HepG2 (cell line): ENCODE measurements around the gene SLC12A2. TPM values are rescaled to one million over a fixed set of nuclear protein-coding genes. Genes with fewer than 3 reads are reported as not detected.

Experiments
- BORCS8-MEF2B ChIP-seq: sonication (generic); formaldehyde crosslinking; IDR thresholded peaks from 2 replicates; pipeline ENCODE4 v1.8.0; 2022; ENCODE audit warnings: mild to moderate bottlenecking, missing genetic modification reagents
- CAMTA2 ChIP-seq: sonication (generic); formaldehyde crosslinking; IDR thresholded peaks from 2 replicates; pipeline ENCODE4 v1.4.0; 2020; ENCODE audit warnings: mild to moderate bottlenecking, missing genetic modification reagents, borderline replicate concordance
- JDP2 ChIP-seq: sonication (generic); formaldehyde crosslinking; IDR thresholded peaks from 2 replicates; pipeline ENCODE4 v1.8.1; 2022; ENCODE audit warnings: missing genetic modification reagents, borderline replicate concordance
- KDM2A ChIP-seq: sonication (generic); formaldehyde crosslinking; IDR thresholded peaks from 2 replicates; pipeline ENCODE4 v1.4.0; 2020; ENCODE audit warnings: low read depth, missing genetic modification reagents, borderline replicate concordance
- MAF1 ChIP-seq: sonication (generic); formaldehyde crosslinking; IDR thresholded peaks from 2 replicates; pipeline ENCODE4 v1.5.0; 2020; ENCODE audit warnings: missing genetic modification reagents, borderline replicate concordance
- REPIN1 ChIP-seq: sonication (generic); formaldehyde crosslinking; IDR thresholded peaks from 2 replicates; pipeline ENCODE4 v1.8.0; 2022; ENCODE audit warnings: missing genetic modification reagents, low read depth, mild to moderate bottlenecking, borderline replicate concordance
- SYNCRIP ChIP-seq: fragments of 200-400 bp; formaldehyde crosslinking; IDR thresholded peaks from 2 replicates; pipeline ENCODE4 v1.6.1; 2018; ENCODE audit warnings: mild to moderate bottlenecking, low read depth, low read length; ENCODE audit not compliant: insufficient read depth
- ZBTB3 ChIP-seq: sonication (generic); formaldehyde crosslinking; IDR thresholded peaks from 2 replicates; pipeline ENCODE4 v1.4.0; 2020; ENCODE audit warnings: low read depth, mild to moderate bottlenecking, moderate library complexity, missing genetic modification reagents, borderline replicate concordance
- ZKSCAN8 ChIP-seq: IDR thresholded peaks from 2 replicates; pipeline ENCODE4 v1.6.1; 2016; ENCODE audit warnings: borderline replicate concordance, missing genetic modification reagents, missing compliant biosample characterization
- ZNF10 ChIP-seq: sonication (generic); formaldehyde crosslinking; IDR thresholded peaks from 2 replicates; pipeline ENCODE4 v1.4.0; 2020; ENCODE audit warnings: mild to moderate bottlenecking, low read depth, missing genetic modification reagents, borderline replicate concordance
- ZNF230 ChIP-seq: sonication (generic); formaldehyde crosslinking; IDR thresholded peaks from 2 replicates; pipeline ENCODE4 v1.4.0; 2020; ENCODE audit warnings: mild to moderate bottlenecking, missing genetic modification reagents
- ZNF333 ChIP-seq: sonication (generic); formaldehyde crosslinking; IDR thresholded peaks from 2 replicates; pipeline ENCODE4 v1.4.0; 2020; ENCODE audit warnings: mild to moderate bottlenecking, missing genetic modification reagents, borderline replicate concordance
- ZNF484 ChIP-seq: sonication (generic); formaldehyde crosslinking; IDR thresholded peaks from 2 replicates; pipeline ENCODE4 v1.5.1; 2020; ENCODE audit warnings: mild to moderate bottlenecking, low read depth, missing genetic modification reagents, borderline replicate concordance
- ZNF550 ChIP-seq: sonication (generic); formaldehyde crosslinking; IDR thresholded peaks from 2 replicates; pipeline ENCODE4 v1.4.0; 2020; ENCODE audit warnings: mild to moderate bottlenecking, missing genetic modification reagents, borderline replicate concordance
- polyA plus RNA-seq, 8 experiments: library from polyadenylated mRNA; depleted of rRNA in 3 of 8; stranded (reverse) in 7 of 8; unstranded in 1 of 8; fragments of >200 nt; fragmentation: Illumina TruSeq in 4 of 8; extraction: Trizol in 4 of 8; gene quantifications; 2 replicates each; pipeline versions ENCODE4 v1.2.1 to v1.2.3, GENCODE V29; 2011 to 2016; ENCODE audit warnings: low read depth in 4 of 8, missing spikeins in 1 of 8, mixed read lengths in 1 of 8; ENCODE audit not compliant: insufficient read depth in 1 of 8
- total RNA-seq, 5 experiments: library from RNA; depleted of rRNA; stranded (reverse); fragments of >200 nt; fragmentation: Illumina TruSeq; extraction: Trizol; gene quantifications; 2 replicates each; pipeline ENCODE4 v1.2.3, GENCODE V29; 2016; ENCODE audit warnings: low read depth in 1 of 5
- TF ChIP-seq, protein P1 (sequence below): sonication (generic); formaldehyde crosslinking; IDR thresholded peaks from 2 replicates; pipeline ENCODE4 v1.8.1; 2023; ENCODE audit warnings: mild to moderate bottlenecking, inconsistent platforms, moderate library complexity, missing genetic modification reagents, borderline replicate concordance
- TF ChIP-seq, protein P2 (sequence below): sonication (generic); formaldehyde crosslinking; IDR thresholded peaks from 2 replicates; pipeline ENCODE4 v1.9.0; 2021; ENCODE audit warnings: missing genetic modification reagents, mild to moderate bottlenecking, borderline replicate concordance
- TF ChIP-seq, protein P3 (sequence below): sonication (generic); formaldehyde crosslinking; IDR thresholded peaks from 2 replicates; pipeline ENCODE4 v1.4.0; 2020; ENCODE audit warnings: missing genetic modification reagents, borderline replicate concordance
- TF ChIP-seq, protein P4 (sequence below): sonication (generic); formaldehyde crosslinking; IDR thresholded peaks from 2 replicates; pipeline ENCODE4 v1.8.1; 2023; ENCODE audit warnings: missing genetic modification reagents, inconsistent platforms, borderline replicate concordance

SLC12A2 gene
- total and polyA plus RNA-seq, 2 of the 13 experiments (the other 11 are each of a cell fraction or from before 2014, with no cell fraction given), result 4.0 to 9.7 TPM

DNA sequence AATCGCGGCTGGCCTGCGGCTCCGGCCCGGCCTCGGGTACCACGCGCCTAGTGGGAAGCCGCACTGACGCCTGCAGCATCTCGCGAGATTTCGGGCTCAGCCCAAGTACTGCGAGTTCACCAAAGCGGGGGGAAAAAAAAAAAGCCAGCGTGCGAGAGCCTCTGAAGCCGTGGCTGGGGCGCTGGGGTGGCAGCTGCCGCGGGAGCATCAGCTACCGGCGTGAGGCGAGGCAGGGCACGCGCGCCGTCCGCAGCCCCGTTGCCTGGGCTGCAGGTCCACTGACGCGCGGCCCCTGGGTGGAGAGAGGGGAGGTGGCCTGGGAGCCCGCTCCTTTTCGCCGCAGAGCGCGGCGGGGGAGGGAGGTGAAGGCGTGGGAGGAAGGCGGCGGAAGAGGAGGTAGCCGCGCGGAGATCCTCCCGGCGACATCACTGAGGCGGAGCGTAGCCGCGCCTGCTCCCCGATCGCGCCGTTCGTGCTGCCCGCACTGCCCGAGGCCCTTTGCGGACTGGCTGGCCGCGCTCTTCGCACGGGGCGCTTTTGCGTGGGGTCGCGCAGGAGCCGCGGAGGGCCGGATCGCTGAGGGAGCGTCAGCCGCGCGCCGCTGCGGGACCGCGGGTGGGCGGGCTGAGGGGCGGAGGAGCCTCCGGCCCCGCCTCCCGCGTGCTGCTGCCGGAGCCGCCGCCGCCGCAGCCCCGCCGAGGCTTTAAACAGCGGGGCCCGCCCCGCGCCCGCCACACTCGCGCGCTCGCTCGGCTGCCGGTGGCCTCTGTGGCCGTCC lies at the start of gene SLC12A2 (continued):
- peak; percentile 42; the same call in 1 of the 2 replicates for TF ChIP-seq BORCS8-MEF2B (CRISPR knock-in tag)
- TF ChIP-seq ZKSCAN8, result no peak
- peak; percentile 59; the same call in 1 of the 2 replicates for TF ChIP-seq KDM2A (CRISPR knock-in tag)
- TF ChIP-seq, protein P1, sequence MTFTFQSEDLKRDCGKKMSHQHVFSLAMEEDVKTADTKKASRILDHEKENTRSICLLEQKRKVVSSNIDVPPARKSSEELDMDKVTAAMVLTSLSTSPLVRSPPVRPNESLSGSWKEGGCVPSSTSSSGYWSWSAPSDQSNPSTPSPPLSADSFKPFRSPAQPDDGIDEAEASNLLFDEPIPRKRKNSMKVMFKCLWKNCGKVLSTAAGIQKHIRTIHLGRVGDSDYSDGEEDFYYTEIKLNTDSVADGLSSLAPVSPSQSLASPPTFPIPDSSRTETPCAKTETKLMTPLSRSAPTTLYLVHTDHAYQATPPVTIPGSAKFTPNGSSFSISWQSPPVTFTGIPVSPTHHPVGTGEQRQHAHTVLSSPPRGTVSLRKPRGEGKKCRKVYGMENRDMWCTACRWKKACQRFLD (CRISPR knock-in tag), result peak; percentile 81; the same call in 1 of the 2 replicates
- TF ChIP-seq, protein P2, sequence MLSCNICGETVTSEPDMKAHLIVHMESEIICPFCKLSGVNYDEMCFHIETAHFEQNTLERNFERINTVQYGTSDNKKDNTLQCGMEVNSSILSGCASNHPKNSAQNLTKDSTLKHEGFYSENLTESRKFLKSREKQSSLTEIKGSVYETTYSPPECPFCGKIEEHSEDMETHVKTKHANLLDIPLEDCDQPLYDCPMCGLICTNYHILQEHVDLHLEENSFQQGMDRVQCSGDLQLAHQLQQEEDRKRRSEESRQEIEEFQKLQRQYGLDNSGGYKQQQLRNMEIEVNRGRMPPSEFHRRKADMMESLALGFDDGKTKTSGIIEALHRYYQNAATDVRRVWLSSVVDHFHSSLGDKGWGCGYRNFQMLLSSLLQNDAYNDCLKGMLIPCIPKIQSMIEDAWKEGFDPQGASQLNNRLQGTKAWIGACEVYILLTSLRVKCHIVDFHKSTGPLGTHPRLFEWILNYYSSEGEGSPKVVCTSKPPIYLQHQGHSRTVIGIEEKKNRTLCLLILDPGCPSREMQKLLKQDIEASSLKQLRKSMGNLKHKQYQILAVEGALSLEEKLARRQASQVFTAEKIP (CRISPR knock-in tag), result no peak
- peak; percentile 45; the same call in 1 of the 2 replicates for TF ChIP-seq CAMTA2 (CRISPR knock-in tag)
- TF ChIP-seq, protein P3, sequence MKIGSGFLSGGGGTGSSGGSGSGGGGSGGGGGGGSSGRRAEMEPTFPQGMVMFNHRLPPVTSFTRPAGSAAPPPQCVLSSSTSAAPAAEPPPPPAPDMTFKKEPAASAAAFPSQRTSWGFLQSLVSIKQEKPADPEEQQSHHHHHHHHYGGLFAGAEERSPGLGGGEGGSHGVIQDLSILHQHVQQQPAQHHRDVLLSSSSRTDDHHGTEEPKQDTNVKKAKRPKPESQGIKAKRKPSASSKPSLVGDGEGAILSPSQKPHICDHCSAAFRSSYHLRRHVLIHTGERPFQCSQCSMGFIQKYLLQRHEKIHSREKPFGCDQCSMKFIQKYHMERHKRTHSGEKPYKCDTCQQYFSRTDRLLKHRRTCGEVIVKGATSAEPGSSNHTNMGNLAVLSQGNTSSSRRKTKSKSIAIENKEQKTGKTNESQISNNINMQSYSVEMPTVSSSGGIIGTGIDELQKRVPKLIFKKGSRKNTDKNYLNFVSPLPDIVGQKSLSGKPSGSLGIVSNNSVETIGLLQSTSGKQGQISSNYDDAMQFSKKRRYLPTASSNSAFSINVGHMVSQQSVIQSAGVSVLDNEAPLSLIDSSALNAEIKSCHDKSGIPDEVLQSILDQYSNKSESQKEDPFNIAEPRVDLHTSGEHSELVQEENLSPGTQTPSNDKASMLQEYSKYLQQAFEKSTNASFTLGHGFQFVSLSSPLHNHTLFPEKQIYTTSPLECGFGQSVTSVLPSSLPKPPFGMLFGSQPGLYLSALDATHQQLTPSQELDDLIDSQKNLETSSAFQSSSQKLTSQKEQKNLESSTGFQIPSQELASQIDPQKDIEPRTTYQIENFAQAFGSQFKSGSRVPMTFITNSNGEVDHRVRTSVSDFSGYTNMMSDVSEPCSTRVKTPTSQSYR (CRISPR knock-in tag), result no peak
- no peak for TF ChIP-seq ZNF10 (CRISPR knock-in tag)
- no peak for TF ChIP-seq ZBTB3
- no peak; the same call in 1 of the 2 replicates for TF ChIP-seq ZNF333 (CRISPR knock-in tag)
- TF ChIP-seq, protein P4, sequence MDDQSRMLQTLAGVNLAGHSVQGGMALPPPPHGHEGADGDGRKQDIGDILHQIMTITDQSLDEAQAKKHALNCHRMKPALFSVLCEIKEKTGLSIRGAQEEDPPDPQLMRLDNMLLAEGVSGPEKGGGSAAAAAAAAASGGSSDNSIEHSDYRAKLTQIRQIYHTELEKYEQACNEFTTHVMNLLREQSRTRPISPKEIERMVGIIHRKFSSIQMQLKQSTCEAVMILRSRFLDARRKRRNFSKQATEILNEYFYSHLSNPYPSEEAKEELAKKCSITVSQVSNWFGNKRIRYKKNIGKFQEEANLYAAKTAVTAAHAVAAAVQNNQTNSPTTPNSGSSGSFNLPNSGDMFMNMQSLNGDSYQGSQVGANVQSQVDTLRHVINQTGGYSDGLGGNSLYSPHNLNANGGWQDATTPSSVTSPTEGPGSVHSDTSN (CRISPR knock-in tag), result no peak
- no peak for TF ChIP-seq ZNF550
- no peak for TF ChIP-seq ZNF230
- no peak for TF ChIP-seq ZNF484 (CRISPR knock-in tag)
- TF ChIP-seq REPIN1 (CRISPR knock-in tag), result peak; percentile 48; the same call in 1 of the 2 replicates
- TF ChIP-seq SYNCRIP, result no peak
- TF ChIP-seq MAF1 (CRISPR knock-in tag), result no peak
- TF ChIP-seq JDP2 (CRISPR knock-in tag), result no peak
